ENCODE results near the gene SYTL5. TPM values are rescaled to one million over a fixed set of nuclear protein-coding genes. Genes with fewer than 3 reads are reported as not detected.

The SYTL5 gene
- total and polyA plus RNA-seq, 2 of the 4 experiments (the other 2 are of a cell fraction), result 0.19 to 0.54 TPM

DNA sequence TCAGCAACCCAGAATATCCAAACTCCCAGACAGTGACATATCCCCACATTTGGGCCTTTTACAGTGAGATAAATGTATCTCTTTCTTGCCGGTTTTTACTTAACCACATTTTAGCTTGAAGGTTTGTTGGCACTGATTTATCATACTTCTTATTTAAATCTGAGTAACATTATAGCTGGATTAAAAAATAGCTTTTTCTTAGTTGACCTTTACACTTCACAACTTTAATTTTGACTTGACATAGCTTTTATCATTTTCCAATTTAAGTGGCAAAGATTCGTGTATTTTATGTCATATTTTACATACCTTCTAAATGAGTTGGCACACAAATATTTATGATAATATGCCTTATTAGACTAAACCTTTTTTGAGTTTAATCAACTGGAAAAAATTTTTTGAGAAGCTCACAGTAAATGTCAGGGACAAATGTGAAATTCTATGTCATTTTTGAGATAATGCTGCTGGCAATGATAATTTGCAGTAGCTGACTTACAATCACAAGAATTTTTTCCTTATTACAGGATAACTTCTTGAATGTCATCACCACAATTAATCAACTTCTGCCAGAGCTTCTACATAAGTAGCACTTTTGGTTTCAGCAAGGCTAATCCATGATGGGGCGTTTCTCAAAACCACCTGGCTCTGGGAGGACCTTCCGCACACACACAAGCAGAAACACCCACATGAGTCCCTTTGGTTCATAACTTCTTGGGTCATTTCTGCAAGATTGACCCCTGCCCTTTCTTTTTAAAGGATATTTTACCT lies 80.3 kb downstream of the SYTL5 start:
- no peak overlapping the region for H3K14ac ChIP-seq (replicated peaks; ENCODE audit: low read depth, low read length)
- H3K27me3 ChIP-seq (ENCODE audit: control insufficient read depth, insufficient read depth, low read length), result peaks cover 2% of the 10 kb centered on the region
- no peak overlapping the region for H2AK9ac ChIP-seq (replicated peaks; ENCODE audit: low read depth, low read length, poor library complexity)
- H2AFZ ChIP-seq (replicated peaks; ENCODE audit: low read length, poor library complexity), result no peak overlapping the region
- ATAC-seq (ENCODE audit: low read depth) (no peak), DNase-seq (no peak)
- no peak overlapping the region for H3K4me2 ChIP-seq (ENCODE audit: low read depth, low read length)
- H3K27ac ChIP-seq (ENCODE audit: insufficient read depth, low read length), result no peak overlapping the region
- no peaks in the 10 kb centered on the region for H3K79me1 ChIP-seq (ENCODE audit: low read depth in 1 of 2, low read length in 2 of 2)
- TF ChIP-seq RAD21 (IDR thresholded peaks at IDR 0.05; ENCODE audit: low read length) (no peak), CHD1 (IDR thresholded peaks at IDR 0.05; ENCODE audit: low read depth, low read length) (no peak), SMC3 (IDR thresholded peaks at IDR 0.05; ENCODE audit: low read depth, low read length) (no peak), FOS (IDR thresholded peaks at IDR 0.05; ENCODE audit: low read depth, low read length) (no peak), BHLHE40 (IDR thresholded peaks at IDR 0.05; ENCODE audit: low read depth, low read length) (no peak), MAZ (IDR thresholded peaks at IDR 0.05; ENCODE audit: borderline replicate concordance, low read depth, low read length) (no peak), NFE2L2 (IDR thresholded peaks at IDR 0.05; ENCODE audit: low read depth, low read length) (no peak), POLR2A (IDR thresholded peaks at IDR 0.05; ENCODE audit: low read depth, low read length) (no peak), MAFK (IDR thresholded peaks at IDR 0.05; ENCODE audit: low read depth, low read length) (no peak), RFX5 (IDR thresholded peaks at IDR 0.05; ENCODE audit: low read depth, low read length) (no peak), MXI1 (IDR thresholded peaks at IDR 0.05; ENCODE audit: borderline replicate concordance, low read depth, low read length) (no peak), RCOR1 (IDR thresholded peaks at IDR 0.05; ENCODE audit: insufficient replicate concordance, low read length) (no peak), CEBPB (IDR thresholded peaks at IDR 0.05; ENCODE audit: low read depth, low read length) (no peak)
- TF ChIP-seq, protein P1, sequence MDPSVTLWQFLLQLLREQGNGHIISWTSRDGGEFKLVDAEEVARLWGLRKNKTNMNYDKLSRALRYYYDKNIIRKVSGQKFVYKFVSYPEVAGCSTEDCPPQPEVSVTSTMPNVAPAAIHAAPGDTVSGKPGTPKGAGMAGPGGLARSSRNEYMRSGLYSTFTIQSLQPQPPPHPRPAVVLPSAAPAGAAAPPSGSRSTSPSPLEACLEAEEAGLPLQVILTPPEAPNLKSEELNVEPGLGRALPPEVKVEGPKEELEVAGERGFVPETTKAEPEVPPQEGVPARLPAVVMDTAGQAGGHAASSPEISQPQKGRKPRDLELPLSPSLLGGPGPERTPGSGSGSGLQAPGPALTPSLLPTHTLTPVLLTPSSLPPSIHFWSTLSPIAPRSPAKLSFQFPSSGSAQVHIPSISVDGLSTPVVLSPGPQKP (IDR thresholded peaks at IDR 0.05; ENCODE audit: borderline replicate concordance, low read depth, low read length), result no peak
- TF ChIP-seq, protein P2, sequence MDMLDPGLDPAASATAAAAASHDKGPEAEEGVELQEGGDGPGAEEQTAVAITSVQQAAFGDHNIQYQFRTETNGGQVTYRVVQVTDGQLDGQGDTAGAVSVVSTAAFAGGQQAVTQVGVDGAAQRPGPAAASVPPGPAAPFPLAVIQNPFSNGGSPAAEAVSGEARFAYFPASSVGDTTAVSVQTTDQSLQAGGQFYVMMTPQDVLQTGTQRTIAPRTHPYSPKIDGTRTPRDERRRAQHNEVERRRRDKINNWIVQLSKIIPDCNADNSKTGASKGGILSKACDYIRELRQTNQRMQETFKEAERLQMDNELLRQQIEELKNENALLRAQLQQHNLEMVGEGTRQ (IDR thresholded peaks at IDR 0.05; ENCODE audit: low read depth, low read length), result no peak
- TF ChIP-seq, protein P3, sequence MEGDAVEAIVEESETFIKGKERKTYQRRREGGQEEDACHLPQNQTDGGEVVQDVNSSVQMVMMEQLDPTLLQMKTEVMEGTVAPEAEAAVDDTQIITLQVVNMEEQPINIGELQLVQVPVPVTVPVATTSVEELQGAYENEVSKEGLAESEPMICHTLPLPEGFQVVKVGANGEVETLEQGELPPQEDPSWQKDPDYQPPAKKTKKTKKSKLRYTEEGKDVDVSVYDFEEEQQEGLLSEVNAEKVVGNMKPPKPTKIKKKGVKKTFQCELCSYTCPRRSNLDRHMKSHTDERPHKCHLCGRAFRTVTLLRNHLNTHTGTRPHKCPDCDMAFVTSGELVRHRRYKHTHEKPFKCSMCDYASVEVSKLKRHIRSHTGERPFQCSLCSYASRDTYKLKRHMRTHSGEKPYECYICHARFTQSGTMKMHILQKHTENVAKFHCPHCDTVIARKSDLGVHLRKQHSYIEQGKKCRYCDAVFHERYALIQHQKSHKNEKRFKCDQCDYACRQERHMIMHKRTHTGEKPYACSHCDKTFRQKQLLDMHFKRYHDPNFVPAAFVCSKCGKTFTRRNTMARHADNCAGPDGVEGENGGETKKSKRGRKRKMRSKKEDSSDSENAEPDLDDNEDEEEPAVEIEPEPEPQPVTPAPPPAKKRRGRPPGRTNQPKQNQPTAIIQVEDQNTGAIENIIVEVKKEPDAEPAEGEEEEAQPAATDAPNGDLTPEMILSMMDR (conservative IDR thresholded peaks at IDR 0.05; ENCODE audit: low read depth, low read length), result no peak
- peaks cover 2% of the 10 kb centered on the region; the same call in 1 of the 2 replicates for H3K4me1 ChIP-seq (ENCODE audit: control insufficient read depth, insufficient read depth, low read length)
- H3K9me3 ChIP-seq (ENCODE audit: control insufficient read depth, insufficient read depth, low read length), result no peaks in the 10 kb centered on the region
- no peaks in the 10 kb centered on the region for H3K36me3 ChIP-seq (ENCODE audit: control insufficient read depth, insufficient read depth, low read length)
- H3K9me1 ChIP-seq (ENCODE audit: insufficient read depth, low read length), result no peaks in the 10 kb centered on the region
- no peak overlapping the region for H3K56ac ChIP-seq (ENCODE audit: extremely low read depth, insufficient read depth, low read length)
- no peak overlapping the region for H4K5ac ChIP-seq (ENCODE audit: low read depth, low read length)
- no peak overlapping the region for H3K4ac ChIP-seq (ENCODE audit: low read depth, low read length)
- H2BK5ac ChIP-seq (ENCODE audit: low read depth, low read length, poor library complexity, severe bottlenecking), result no peak overlapping the region
- intact Hi-C loops (cut with micrococcal nuclease), result no loop called here
- H3K23ac ChIP-seq (ENCODE audit: low read depth, low read length), result no peak overlapping the region
- BruUV-seq (replicated peaks), result no TSS peak
- H2AK5ac ChIP-seq (ENCODE audit: low read depth, low read length), result no peak overlapping the region
- WGBS, 2 experiments (ENCODE audit: extremely low coverage in 2 of 2, insufficient read length in 1 of 2), result no CpG with 5 or more reads among the region's 4 CpGs
- H3K4me3 ChIP-seq (ENCODE audit: insufficient read depth, low read depth, low read length), result no peak overlapping the region
- H2BK20ac ChIP-seq (ENCODE audit: low read depth, low read length), result no peak overlapping the region
- no peak overlapping the region for H4K8ac ChIP-seq (ENCODE audit: low read depth in 2 of 2, low read length in 2 of 2)
- H2BK120ac ChIP-seq (ENCODE audit: low read depth, low read length), result no peak overlapping the region
- H3K9ac ChIP-seq (ENCODE audit: low read depth, low read length), result no peak overlapping the region
- no peaks in the 10 kb centered on the region for H4K20me1 ChIP-seq (ENCODE audit: insufficient read depth, low read length)
- dilution Hi-C loops (cut with HindIII; ENCODE audit: low sequenced_read_pairs, unreplicated experiment), result no loop called here
- POLR2A ChIA-PET (ENCODE audit: unreplicated experiment), result no interaction called here
- H3K18ac ChIP-seq (ENCODE audit: low read depth, low read length), result no peak overlapping the region
- in situ Hi-C loops (cut with MboI; ENCODE audit: low sequenced_read_pairs), result no loop called here
- H2BK15ac ChIP-seq (ENCODE audit: low read depth, low read length), result no peak overlapping the region
- CTCF ChIA-PET, result no interaction called here
- no peak overlapping the region for H4K91ac ChIP-seq (ENCODE audit: insufficient read depth, low read depth, low read length)

All from IMR-90 (cell line).